ENCODE results near the gene LMTK2.

Gene LMTK2

DNA sequence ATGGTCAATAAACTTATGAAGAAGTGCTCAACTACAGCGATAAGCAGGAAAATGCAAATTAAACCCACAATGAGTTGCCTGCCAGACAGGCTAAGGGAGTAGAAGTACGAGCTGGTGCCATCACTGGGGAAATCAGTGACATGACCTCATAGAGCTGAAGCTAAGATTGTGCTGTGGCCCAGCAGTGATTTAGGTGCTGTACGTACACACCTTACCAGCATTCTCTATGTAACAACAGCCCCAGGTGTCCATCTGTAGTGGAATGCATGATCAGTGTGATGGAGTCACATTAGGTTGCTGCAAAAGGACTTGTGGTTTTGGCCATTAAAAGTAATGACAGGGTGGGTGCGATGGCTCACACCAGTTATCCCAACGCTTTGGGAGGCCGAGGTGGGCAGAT, 151.0 kb downstream of the LMTK2 start:
- Mint-ChIP-seq H3K4me3 (no peak overlapping the region), H3K36me3 (ENCODE audit: low read depth) (peaks cover 64% of the 10 kb centered on the region), H3K9me3 (no peaks in the 10 kb centered on the region), H3K27ac (no peak overlapping the region), H3K27me3 (no peaks in the 10 kb centered on the region), H3K4me1 (ENCODE audit: low read depth) (peaks cover 24% of the 10 kb centered on the region)
- no peak for DNase-seq

Data from activated T-cell treated with anti-CD3 and anti-CD28 coated beads, Interleukin-2, amount 50 U/mL, for 24 hours (primary cell).